ENCODE measurements around the gene HOXD9.

The HOXD9 gene

DNA sequence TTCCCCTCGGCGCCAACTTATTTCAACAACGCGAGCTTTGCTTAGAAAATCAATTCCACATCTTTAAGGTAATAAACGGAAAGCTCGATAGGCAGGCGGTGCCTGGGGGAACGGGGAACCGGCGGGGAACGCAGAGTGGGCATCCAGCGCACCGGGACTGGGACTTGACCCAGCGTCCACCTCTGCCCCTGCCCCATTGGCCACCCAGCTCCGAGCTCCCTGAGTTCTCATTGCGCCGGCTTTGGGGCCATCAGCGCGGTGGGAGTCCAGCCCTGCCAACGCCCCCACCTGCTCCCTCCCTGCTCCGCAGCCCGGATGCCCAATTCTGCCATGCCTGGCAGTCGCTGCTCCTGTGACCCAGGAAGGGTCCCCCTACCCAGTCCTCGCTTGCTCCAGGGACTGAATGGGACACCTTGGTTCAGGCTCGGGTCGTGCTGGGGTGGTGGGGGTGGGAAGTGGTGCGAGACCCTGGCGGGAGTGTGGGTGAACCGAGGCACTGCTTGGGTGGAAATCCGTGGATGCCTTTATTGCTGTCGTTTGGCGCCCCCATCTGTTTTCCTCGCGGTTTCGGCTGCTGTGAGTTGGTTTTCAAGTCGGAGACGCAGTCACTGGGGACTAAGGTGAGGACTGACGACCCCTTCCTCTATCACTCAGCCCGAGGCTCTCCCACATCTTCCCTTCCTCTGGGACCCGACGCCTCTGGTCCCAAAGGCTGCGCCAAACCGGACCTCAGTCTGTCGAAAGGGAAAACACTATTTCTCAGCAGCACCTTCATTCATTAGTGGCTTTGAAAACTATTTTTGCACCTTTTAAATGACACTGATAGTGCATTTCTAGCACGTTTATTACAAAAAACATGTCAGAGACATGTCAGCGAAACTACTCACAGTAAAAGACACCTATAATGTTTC, 36.4 kb upstream of the HOXD9 start:
- DNase-seq = peak; percentile 52

DNA sequence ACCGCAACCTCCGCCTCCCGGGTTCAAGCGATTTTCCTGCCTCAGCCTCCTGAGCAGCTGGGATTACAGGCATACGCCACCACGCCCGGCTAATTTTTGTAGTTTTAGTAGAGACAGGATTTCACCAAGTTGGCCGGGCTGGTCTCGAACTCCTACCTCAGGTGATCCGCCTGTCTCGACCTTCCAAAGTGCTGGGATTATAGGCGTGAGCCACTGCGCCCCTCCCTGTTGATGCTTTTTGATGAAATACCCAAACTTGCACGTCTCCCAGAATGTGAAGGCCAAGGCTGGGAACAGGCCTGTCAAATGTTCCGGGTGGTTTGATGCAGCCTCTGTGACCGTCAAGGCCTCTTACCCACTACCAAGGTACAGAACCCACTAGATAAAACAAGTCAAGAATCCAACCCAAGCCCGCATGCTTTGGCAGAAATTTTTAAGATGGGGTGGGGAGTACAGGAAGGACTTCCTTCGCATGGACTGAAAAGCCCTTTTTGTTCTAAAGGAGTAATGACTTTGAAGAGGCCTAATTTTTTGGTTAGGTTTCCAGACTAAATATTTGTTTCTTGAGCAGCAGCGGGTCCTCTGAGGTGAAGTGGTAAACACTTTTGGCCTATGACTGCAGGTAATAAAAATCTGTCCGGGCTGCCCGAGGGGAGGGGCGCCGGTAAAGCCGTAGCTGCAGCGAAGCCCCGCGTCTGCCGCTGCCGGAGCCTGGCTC, 35.0 kb upstream of the HOXD9 start:
- DNase-seq = no peak

DNA sequence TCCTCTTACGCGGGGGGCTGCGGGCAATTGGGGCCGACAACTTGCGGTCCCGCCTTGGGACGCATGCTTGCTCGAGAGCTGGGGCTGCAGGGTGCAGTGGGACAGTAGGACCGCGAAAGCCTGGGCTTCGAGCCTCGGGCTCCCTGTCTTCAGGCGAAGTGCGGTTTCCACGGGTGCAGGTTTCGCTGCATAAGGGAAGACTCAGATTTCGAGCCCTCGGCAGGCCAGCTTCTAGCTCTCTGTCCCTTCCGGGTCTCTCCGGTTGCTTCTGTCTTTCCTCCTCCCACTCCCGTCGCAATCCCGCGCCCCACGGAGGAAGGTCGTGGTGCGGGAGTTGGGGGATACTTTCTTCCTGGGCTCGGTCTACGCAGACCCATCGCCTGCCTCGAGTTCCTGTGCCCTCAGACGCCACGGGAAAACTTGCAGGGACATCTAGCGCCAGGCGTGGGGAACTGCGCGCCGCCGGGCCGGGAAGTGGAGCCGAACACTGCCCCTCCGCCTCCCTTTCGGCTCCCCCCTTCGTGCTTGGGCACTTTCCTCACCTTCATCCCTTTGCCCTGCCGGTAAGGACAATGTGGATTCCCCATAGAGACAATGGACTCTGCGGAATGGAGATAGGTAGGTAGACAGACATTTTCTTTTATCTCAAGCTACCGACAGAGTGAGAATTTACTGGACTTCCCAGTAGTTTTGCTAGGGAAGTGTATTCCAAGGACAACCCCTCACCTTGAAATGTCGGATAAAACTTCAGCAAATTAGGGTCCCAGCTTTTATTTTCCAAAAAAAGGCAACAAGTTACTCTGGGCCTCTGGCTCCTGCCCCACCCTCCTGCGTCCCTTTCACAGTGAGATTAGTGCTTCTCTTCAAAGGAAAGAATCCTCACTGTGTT, 34.2 kb upstream of the HOXD9 start:
- DNase-seq = peak; percentile 60

DNA sequence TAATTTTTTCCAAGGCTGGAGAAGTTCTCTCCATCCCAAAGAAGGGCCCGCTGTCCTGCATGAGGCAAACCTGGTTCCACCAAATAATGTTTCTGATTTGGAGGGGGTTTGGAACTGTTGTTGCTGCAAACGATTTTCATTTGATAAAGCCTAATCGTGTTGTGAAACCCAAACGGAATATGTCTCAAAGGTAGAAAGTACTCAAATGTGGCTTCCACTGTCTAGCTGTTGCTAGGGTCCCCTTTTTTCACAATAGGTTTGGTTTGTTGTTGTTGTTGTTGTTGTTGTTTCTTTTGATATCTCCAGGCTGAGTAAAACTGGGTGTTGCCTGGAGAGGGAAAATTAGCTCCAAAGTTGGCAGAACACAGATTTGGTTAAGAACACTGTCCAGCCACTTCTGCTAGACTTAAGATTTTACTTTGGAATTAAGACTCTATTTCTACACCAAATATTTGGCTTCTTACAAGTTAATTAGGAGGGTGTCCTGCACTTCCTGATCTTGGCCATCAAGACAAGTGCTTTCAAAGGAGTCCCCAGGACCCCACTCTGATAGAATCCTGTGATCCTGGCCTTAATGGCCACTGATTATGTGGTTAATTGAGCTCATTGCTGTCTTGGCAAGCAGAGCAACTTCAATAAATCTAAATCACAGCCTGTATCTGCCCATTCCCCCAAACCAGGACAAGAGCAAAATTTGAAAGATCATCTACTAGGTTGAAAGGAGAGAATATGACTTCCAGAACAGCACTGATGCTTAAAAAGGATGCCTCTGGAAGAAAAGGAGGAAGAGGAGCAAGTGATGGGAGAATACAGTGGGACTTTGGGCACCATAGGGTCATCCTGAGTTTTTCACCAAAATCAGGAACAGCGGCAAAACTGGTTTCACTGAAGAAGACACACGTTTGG, 33.3 kb upstream of the HOXD9 start:
- no peak for DNase-seq

DNA sequence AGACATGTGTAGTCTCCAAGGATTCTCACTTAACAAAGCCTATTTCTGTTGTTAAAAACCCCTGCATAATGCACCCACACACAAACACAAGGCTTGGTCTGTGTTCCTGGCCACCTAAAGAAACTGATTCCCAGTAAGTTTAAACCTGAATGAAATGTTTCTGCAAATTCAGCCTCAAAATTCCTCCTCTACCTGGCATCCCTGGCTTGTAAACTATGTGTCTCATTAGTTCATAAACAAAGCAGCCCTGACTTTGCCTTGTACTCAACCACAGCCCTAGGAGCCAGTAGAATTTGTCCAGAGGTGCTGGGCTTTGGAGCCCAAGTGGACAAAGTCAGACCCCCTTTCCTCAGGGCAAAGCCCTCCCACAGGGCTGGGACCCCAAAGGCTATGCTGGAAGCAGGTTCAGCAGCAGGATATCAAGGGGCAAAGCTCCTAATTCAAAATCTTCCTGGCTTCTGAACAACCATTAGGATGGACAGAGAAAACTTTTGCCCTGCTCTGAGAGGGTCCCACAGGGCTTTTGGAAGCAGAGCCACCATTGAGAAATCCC, 32.6 kb upstream of the HOXD9 start:
- no peak for DNase-seq

DNA sequence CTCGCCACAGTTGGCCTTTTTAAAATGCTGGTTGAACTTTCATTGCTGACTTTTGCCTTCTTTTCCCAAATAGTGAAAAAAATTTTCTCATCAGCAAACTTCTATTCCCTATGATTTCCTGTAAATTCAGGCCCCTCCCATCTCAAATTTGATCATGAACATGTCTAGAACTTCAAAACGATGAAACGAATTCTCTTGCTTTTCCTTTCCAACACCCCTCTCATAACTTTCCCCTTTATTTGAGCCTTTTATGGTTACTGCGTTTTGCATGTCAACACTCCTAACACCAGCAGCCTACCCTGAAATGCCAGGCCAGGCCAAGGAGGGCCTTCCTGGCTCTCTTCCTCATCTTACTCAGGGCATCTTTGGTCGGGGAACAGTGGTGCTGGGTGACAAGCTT, 31.7 kb upstream of the HOXD9 start:
- DNase-seq = no peak

DNA sequence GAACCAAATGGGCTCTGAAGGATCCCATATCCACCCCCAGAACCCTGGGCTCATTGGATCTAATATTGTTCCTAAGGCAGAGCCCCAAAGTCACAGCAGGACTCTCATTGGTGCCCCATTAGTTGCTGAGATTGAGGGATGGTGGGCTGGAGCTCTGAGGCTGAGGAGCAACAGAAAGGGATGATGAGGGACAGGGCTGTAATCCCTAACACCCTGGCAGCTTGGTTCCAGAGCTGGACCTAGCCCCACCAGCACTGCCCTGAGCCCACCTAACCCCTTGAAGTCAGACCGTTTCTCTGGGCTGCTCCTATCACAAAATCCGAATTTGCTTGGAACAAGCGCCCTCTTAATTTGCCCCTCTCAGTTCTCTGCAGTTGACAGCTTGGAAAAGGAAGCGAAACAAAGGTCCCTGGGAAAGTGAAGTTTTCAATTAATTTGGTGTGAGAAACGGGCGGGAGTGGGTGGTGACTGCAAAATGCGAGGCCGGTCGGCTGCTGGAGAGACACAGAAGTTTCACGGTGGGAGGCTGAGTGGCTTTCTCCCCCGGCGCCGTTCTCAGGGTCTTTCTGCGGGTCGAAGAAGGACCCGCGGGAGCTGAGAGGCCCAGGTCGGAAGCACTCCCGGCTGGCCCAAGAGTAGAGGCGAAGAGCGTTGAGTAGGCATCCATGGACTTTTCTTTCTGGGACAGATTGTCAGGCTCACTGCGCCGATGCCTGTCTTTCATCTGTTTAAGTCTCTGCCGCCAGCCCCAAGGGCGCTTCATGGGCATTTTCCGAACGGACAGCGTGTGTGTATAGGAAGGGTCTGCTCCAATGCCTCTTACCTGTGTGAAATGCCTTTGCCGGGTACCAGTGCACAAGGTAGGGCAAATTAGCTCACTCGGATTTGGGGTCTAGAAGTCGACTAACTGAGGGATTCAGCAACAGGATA, 30.9 kb upstream of the HOXD9 start:
- no peak for DNase-seq

DNA sequence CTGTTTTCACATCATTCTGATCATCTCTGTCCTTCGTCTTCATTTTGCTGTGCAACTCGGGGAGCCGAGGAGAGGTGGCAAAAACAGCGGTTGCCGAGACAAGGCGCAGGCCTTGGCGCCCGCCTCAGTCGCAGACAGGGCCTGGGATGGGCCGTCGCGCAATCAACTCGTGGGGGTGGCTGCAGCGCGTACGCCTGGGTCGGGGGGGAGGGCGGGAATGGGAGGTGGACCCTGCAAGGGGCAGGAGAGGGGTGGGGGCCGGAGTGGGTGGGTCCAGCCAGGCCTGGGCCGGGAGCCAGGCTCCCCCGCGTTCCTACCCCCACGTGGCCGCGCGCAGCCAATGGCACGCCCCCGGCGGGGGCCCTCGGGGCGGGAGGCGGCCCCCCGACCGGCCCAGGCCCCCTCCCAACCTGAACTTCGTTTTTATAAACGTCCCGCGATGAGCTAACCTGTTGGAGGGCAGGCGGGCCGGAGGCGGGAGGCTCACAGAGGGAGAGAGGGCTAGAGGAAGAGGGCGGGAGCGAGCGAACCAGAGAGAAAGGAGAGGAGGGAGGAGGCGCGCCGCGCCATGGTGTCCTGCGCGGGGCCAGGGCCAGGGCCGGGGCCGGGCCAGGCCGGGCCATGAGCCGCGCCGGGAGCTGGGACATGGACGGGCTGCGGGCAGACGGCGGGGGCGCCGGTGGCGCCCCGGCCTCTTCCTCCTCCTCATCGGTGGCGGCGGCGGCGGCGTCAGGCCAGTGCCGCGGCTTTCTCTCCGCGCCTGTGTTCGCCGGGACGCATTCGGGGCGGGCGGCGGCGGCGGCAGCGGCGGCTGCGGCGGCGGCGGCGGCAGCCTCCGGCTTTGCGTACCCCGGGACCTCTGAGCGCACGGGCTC, 30.0 kb upstream of the HOXD9 start, which contains the start of gene HOXD13:
HOXD13 (plus strand) TSS at position 452 of the 875 bp plus-strand sequence; CDS start at position 622, 170 bp downstream.
- no peak for DNase-seq

DNA sequence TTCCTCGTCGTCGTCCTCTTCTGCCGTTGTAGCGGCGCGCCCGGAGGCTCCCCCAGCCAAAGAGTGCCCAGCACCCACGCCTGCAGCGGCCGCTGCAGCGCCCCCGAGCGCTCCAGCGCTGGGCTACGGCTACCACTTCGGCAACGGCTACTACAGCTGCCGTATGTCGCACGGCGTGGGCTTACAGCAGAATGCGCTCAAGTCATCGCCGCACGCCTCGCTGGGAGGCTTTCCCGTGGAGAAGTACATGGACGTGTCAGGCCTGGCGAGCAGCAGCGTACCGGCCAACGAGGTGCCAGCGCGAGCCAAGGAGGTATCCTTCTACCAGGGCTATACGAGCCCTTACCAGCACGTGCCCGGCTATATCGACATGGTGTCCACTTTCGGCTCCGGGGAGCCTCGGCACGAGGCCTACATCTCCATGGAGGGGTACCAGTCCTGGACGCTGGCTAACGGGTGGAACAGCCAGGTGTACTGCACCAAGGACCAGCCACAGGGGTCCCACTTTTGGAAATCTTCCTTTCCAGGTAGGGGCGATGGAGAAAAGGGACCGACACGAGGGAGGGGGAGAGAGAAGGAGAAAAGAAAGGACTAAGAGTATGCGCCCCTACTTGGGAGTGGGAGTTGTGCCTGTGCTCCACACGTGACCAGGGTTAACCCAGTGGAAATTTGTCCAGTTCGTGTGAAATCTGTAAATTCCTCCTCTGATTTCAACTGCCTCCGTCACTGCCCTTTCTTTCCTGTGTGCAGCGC, 29.2 kb upstream of the HOXD9 start:
- no peak for DNase-seq

DNA sequence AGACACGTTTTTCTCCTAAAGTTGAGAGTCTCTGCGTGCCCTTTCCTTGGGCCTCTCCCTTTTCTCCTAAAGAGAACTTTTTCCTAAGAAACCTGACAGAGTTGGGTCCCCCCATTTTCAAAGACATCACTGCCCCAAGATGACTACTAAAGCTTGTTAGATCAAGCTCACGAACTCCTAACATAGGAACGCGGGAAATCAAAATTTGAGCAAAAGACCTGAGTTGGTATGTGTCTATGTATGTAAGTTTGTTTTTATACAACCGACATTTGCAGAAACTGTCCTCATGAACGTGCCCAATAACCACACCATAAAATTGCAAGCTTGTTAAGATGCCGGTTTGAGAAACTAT, 28.6 kb upstream of the HOXD9 start:
- no peak for DNase-seq

DNA sequence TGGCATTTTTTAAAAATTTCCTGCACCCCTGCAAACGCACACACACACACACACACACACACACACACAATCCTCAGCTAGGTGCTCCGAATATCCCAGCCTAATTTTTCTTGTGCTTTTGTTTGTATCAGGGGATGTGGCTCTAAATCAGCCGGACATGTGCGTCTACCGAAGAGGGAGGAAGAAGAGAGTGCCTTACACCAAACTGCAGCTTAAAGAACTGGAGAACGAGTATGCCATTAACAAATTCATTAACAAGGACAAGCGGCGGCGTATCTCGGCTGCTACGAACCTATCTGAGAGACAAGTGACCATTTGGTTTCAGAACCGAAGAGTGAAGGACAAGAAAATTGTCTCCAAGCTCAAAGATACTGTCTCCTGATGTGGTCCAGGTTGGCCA, 28.2 kb upstream of the HOXD9 start:
- no peak for DNase-seq

DNA sequence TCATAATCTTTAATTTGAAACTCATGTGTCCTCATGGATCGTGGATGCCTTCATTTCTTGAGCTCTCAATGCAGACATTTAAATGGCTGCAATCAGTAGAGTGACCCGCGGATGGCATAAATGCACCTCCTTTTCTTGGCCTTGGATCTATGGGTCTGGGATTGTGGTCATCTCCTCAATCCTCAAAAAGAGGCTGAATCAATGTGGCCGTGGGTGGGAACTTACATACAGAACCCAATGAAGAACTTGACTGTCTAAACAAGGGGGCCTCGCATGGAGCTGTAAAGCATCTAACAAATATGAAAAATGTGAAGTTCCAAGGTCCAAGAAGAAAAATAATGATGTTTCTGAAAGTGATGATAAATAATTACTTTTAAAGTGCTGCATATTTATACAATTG, 27.1 kb upstream of the HOXD9 start:
- no peak for DNase-seq

DNA sequence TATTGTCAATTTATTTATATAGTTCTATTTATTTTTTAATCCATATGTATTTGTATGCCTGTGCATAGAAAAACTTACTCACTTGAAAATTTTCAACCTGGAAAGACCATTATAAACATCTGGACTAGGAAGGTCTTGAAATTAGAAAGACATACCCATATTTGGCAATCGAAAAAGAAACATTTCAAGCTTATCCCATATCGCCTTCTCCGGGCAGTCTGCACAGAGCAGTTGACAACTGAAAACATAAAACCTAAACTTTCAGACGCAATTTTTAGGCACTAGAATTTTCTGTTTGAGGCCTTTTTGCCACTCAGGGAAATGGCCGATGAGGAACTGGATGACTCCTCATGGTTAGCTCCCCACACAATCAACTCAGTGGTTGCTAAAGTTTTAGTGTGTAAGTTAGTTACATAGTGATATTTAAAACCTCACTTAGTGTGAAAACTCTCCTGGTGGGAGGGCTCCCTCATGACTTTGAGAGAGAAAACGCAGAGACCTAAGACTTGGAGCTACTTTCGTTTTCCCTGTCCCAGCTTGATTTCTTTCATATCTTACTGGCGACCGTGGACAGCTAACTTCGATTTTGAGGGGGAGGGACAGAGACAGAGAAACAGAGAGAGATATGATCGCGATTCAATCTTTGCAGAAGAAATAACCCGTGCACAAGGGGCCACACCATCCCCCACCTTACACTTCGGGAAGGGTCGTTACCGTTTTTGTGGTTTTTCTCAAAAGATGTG, 26.1 kb upstream of the HOXD9 start:
- no peak for DNase-seq

DNA sequence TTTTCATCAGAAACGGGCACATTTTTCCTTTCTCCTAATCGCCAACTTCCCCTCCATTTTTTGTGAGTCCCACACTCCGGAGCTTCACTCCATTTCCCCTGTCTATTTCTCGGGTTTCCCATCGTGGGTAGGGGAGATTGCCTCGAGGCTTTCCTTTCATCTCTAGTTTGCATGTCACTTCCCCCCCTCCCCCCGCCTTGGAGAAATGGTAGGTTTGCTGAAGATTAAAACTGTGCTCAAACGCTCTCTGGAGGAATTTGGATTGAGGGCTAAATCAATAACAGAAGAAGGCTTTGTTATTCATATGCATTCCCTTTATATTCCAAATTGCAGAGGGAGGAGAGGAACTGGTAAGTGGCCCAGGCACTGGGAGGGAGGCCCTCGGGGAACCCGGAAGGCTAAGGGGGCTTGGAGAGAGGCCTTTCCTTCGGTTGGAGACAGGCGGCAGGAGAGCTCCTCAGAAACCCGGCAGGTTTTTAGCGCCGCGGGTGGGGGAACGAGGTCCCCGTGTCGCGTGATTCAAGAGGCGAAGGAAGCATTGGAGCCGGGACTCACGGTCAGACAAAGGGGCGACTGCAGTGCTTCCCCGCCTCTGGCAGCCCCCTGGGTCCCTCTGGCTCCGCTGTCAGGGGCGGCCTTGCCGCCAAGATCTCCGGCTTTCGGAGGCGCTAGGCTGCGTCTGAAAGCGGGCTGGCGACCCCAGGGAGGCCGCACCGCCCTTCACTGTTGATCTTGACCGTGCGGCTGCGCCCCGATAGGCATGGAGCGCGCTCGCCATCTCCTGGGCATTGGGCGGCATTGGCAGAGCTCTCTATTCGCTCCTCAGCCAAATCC, 25.3 kb upstream of the HOXD9 start:
- DNase-seq = peak; percentile 82

DNA sequence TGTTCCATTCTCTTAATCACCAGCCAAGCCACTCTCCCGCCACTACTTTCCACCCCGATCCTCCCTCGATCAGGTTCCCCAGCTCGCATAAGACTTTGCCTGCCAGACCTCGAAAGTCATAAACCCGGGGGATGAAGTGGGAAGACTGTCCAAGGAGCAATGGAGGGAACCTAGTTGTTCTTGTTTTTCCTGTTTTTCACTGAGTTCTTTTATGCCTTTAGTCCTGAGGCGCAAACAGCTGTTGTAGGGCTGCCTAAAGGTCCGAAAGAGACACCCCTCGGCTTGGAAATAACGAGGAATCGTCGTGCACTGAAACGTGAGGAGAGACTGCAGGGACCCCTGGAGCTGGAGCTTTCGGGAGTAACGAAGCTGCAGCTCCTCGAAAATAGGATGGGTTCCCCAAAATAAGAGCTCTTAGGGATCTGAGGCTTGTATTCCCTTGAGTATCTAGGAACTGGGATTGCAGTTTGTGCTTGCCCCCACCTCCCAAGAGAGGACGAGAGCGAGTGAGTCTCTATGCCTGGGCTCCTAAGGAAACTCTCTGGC, 24.6 kb upstream of the HOXD9 start:
- no peak for DNase-seq

DNA sequence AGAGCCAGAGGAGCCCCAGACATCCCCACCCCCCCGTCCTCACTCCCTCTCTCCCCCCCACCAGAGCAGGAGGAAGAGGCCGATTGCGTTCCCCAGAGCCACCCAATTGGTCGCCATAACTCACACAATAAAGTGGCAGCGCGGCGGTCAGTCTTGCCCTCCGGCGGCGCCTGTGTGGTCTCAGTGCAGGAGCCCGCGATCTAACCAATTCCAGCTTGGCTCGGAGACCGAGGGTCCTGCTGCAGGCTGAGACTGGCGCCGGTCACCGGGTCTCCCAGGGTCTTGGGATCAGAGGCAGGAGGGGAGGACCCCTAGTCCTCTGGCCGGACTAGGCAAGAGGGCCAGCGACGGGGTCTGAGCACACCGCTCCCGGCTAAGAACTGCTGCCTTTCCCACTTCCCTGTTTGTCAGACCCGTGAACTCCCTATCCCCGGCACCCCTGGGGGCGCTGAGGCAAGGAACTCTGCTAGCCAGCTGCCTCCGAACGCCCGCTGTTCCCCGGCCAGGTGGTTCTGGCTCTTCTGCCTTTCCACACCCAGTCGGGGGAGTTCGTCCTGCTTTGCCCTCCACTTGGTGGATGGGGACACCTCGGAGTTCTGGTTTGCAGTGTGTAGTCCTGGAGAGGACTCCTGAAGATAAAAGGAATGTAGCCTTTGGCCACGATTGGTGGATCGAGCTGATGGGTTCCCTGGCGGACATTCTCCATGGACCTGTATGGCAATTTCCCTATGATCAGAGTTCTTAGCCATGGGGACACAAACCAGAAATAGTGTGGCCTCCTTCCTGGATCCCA, 24.0 kb upstream of the HOXD9 start:
- DNase-seq = no peak
